Right atrium auricular region (tissue), 2 donors: ENCODE results near the gene RPH3AL. TPM values are rescaled to one million over a fixed set of nuclear protein-coding genes. Genes with fewer than 3 reads are reported as not detected.

Source experiments
- DNase-seq: peaks from one replicate; pipeline ENCODE4 v3.0.0-alpha.2; 2019; ENCODE audit warnings: low spot score
- H3K27ac ChIP-seq, 2 donors: fragments of 200-600 bp; sonication (generic); 1 replicate in 1 of 2; 2 replicates in 1 of 2; pipeline ENCODE4 v1.5.1; 2016 to 2019
- H3K27me3 ChIP-seq, 2 donors: fragments of 200-600 bp; sonication (generic); one replicate each; pipeline versions ENCODE4 v1.5.1 to v1.6.0; 2017 to 2019
- H3K36me3 ChIP-seq: fragments of 200-600 bp; sonication (generic); one replicate; pipeline ENCODE4 v1.5.1; 2016
- H3K4me1 ChIP-seq, 2 donors: fragments of 200-600 bp; sonication (generic); one replicate each; pipeline versions ENCODE4 v1.5.1 to v1.6.0; 2017 to 2019
- H3K4me3 ChIP-seq, 2 donors: fragments of 200-600 bp; sonication (generic); 1 replicate in 1 of 2; 2 replicates in 1 of 2; pipeline ENCODE4 v1.5.1; 2017 to 2019; ENCODE audit warnings: mild to moderate bottlenecking in 1 of 2, moderate library complexity in 1 of 2
- H3K9me3 ChIP-seq, 2 donors: fragments of 200-600 bp; sonication (generic); one replicate each; pipeline ENCODE4 v1.5.1; 2019
- total RNA-seq, 2 donors: library from RNA; depleted of rRNA; stranded (reverse); fragments of >200 nt; gene quantifications; one replicate each; pipeline ENCODE4 v1.1.0, GENCODE V29; 2016
- TF ChIP-seq, protein P1 (sequence below), 2 donors: fragments of 200-600 bp; sonication (generic); IDR thresholded peaks; one replicate each; pipeline ENCODE4 v1.5.1; 2019; ENCODE audit warnings: antibody characterized with exemption in 2 of 2

Gene RPH3AL
- total RNA-seq, 2 donors from 2014 or later = 7.2 to 13.1 TPM

- Histone ChIP-seq H3K27me3 (no peaks in the 10 kb centered on the region), H3K27ac (no peak overlapping the region), H3K9me3 (no peaks in the 10 kb centered on the region), H3K4me1 (peaks cover 0 to 23% of the 10 kb centered on the region in 2 donors), H3K36me3 (no peaks in the 10 kb centered on the region), H3K4me3 (no peak overlapping the region)
- TF ChIP-seq, protein P1, sequence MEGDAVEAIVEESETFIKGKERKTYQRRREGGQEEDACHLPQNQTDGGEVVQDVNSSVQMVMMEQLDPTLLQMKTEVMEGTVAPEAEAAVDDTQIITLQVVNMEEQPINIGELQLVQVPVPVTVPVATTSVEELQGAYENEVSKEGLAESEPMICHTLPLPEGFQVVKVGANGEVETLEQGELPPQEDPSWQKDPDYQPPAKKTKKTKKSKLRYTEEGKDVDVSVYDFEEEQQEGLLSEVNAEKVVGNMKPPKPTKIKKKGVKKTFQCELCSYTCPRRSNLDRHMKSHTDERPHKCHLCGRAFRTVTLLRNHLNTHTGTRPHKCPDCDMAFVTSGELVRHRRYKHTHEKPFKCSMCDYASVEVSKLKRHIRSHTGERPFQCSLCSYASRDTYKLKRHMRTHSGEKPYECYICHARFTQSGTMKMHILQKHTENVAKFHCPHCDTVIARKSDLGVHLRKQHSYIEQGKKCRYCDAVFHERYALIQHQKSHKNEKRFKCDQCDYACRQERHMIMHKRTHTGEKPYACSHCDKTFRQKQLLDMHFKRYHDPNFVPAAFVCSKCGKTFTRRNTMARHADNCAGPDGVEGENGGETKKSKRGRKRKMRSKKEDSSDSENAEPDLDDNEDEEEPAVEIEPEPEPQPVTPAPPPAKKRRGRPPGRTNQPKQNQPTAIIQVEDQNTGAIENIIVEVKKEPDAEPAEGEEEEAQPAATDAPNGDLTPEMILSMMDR (IDR thresholded peaks at IDR 0.05) = no peak
- DNase-seq = no peak
Observed at GRCh38 chr17:269616-270514, 82.7 kb downstream of the RPH3AL start.

GRCh38 chr17:266701-267667 is 85.6 kb downstream of the RPH3AL start:
- H3K4me3 ChIP-seq = no peak overlapping the region
- no peaks in the 10 kb centered on the region for H3K9me3 ChIP-seq
- no peaks in the 10 kb centered on the region for H3K36me3 ChIP-seq
- no peaks in the 10 kb centered on the region for H3K27me3 ChIP-seq
- TF ChIP-seq, protein P1 (IDR thresholded peaks at IDR 0.05) = no peak
- H3K4me1 ChIP-seq = peaks cover 0 to 23% of the 10 kb centered on the region in 2 donors
- DNase-seq = peak; percentile 89
- H3K27ac ChIP-seq = peak overlapping the region; percentile 60 to 84

GRCh38 chr17:266219-266618 is 86.4 kb downstream of the RPH3AL start:
- H3K9me3 ChIP-seq = no peaks in the 10 kb centered on the region
- TF ChIP-seq, protein P1 (IDR thresholded peaks at IDR 0.05) = no peak
- DNase-seq = no peak
- no peak overlapping the region for H3K4me3 ChIP-seq
- H3K27me3 ChIP-seq = no peaks in the 10 kb centered on the region
- H3K27ac ChIP-seq = peak overlapping the region; percentile 60 to 84
- no peaks in the 10 kb centered on the region for H3K36me3 ChIP-seq
- peaks cover 0 to 23% of the 10 kb centered on the region in 2 donors for H3K4me1 ChIP-seq

DNA sequence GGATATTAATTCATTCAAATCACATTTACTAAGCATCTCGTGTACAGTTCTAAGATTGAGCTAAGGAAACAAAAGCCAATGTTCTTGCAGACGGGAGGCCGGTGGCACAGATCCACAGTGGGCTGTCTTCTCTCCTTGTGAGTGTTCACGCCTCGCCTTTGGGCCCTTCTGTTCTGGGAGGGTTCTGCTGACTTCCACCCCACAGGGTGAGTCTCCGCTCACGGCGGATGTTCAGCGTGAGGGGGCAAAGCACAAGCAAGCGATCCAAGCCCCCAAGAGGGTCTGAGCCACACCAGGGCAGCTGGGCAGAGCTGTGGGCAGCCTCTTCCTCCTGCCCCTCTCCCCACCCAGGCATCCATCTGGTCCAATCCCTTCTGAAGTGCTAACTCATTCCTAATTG is 86.9 kb downstream of the RPH3AL start:
- Histone ChIP-seq H3K27me3 (no peaks in the 10 kb centered on the region), H3K36me3 (no peaks in the 10 kb centered on the region), H3K9me3 (no peaks in the 10 kb centered on the region), H3K4me1 (peaks cover 0 to 23% of the 10 kb centered on the region in 2 donors), H3K27ac (peak overlapping the region; percentile 60 to 84), H3K4me3 (no peak overlapping the region)
- TF ChIP-seq, protein P1 (IDR thresholded peaks at IDR 0.05) = no peak
- no peak for DNase-seq

DNA sequence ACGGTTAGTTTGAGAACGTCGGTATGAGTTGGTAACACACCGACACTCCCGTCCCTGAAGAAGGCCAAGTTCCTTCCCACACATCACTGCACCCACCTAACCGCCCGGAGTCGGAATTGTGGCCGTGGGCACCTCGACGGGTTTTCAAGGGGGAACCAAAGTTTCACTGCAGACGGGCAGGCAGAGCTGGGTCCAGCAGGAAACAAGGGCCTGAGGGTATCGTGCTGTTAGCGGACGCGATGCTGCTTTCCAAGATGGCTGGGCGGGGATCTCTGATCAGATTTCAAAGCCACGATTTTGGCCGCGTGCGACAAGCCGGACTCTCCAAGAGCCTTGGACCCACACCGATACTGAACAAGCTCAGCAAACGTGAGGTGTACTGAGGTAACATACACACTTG is 88.8 kb downstream of the RPH3AL start:
- DNase-seq = no peak

More for the DNA sequence above, 88.8 kb downstream of the RPH3AL start:
- Histone ChIP-seq H3K4me1 (peaks cover 0 to 38% of the 10 kb centered on the region in 2 donors), H3K27ac (no peak overlapping the region), H3K36me3 (no peaks in the 10 kb centered on the region), H3K27me3 (no peaks in the 10 kb centered on the region), H3K9me3 (no peaks in the 10 kb centered on the region), H3K4me3 (no peak overlapping the region)
- TF ChIP-seq, protein P1 (IDR thresholded peaks at IDR 0.05) = no peak
